CD14-positive monocyte (primary cell): ENCODE results near the gene LTA4H. TPM values are rescaled to one million over a fixed set of nuclear protein-coding genes. Genes with fewer than 3 reads are reported as not detected.

Experiments used
- DNase-seq, 3 donors: peaks; one replicate each; pipeline ENCODE4 v3.0.0-alpha.2; 2011 to 2022
- H2AFZ ChIP-seq: 2 replicates; pipeline ENCODE4 v1.6.0; 2012; ENCODE audit warnings: mild to moderate bottlenecking, low read depth, low read length, inconsistent platforms; ENCODE audit not compliant: insufficient read depth, poor library complexity, severe bottlenecking
- H3K27ac ChIP-seq, 2 donors: 1 replicate in 1 of 2; 2 replicates in 1 of 2; pipeline ENCODE4 v1.5.1; 2012 to 2013; ENCODE audit warnings: low read length in 2 of 2, control low read depth in 1 of 2, inconsistent platforms in 1 of 2, low read depth in 1 of 2, mild to moderate bottlenecking in 1 of 2
- H3K27me3 ChIP-seq, 2 donors: one replicate each; pipeline versions ENCODE4 v1.6.0 to v1.6.1; 2011 to 2013; ENCODE audit warnings: low read length in 2 of 2; ENCODE audit not compliant: control insufficient read depth in 2 of 2, insufficient read depth in 2 of 2
- H3K36me3 ChIP-seq, 2 donors: replicated peaks in 1 of 2; 1 replicate in 1 of 2; 2 replicates in 1 of 2; pipeline versions ENCODE4 v1.5.1 to v1.6.1; 2012 to 2013; ENCODE audit warnings: low read length in 2 of 2, control low read depth in 1 of 2, inconsistent platforms in 1 of 2, mild to moderate bottlenecking in 1 of 2; ENCODE audit not compliant: insufficient read depth in 2 of 2, control insufficient read depth in 1 of 2
- H3K4me1 ChIP-seq, 2 donors: 1 replicate in 1 of 2; 2 replicates in 1 of 2; pipeline versions ENCODE4 v1.5.1 to v1.6.1; 2012 to 2013; ENCODE audit warnings: low read length in 2 of 2, control low read depth in 1 of 2, inconsistent platforms in 1 of 2, mild to moderate bottlenecking in 1 of 2, moderate library complexity in 1 of 2; ENCODE audit not compliant: insufficient read depth in 2 of 2, control insufficient read depth in 1 of 2
- H3K4me2 ChIP-seq: replicated peaks from 2 replicates; pipeline ENCODE3; 2012; ENCODE audit warnings: low read length, moderate library complexity, mild to moderate bottlenecking; ENCODE audit not compliant: poor library complexity, severe bottlenecking; ENCODE audit errors: extremely low read depth
- H3K4me3 ChIP-seq, 3 experiments: fragments of 200-600 bp in 1 of 3; sonication (generic) in 1 of 3; replicated peaks in 1 of 3; 1 replicate in 2 of 3; 2 replicates in 1 of 3; pipeline ENCODE4 v1.5.1; 2011 to 2013; ENCODE audit warnings: low read length in 3 of 3, mild to moderate bottlenecking in 3 of 3, control low read depth in 2 of 3, low read depth in 2 of 3, inconsistent platforms in 1 of 3, moderate library complexity in 1 of 3
- H3K79me2 ChIP-seq: 2 replicates; pipeline ENCODE4 v1.6.0; 2012; ENCODE audit warnings: mild to moderate bottlenecking, control low read depth, inconsistent platforms, low read length, moderate library complexity; ENCODE audit not compliant: insufficient read depth
- H3K9ac ChIP-seq: 2 replicates; pipeline ENCODE4 v1.6.0; 2017; ENCODE audit warnings: low read length, mild to moderate bottlenecking; ENCODE audit not compliant: insufficient read depth, poor library complexity, severe bottlenecking
- H3K9me3 ChIP-seq, 2 donors: replicated peaks in 1 of 2; 1 replicate in 1 of 2; 2 replicates in 1 of 2; pipeline versions ENCODE4 v1.5.1 to v1.6.1; 2012 to 2013; ENCODE audit warnings: low read length in 2 of 2, control low read depth in 1 of 2; ENCODE audit not compliant: control insufficient read depth in 1 of 2, insufficient read depth in 1 of 2
- H4K20me1 ChIP-seq: 2 replicates; pipeline ENCODE4 v1.6.0; 2012; ENCODE audit warnings: mild to moderate bottlenecking, low read length, control low read depth, moderate library complexity; ENCODE audit not compliant: insufficient read depth
- H3K27ac Mint-ChIP-seq, 7 donors: one replicate each; pipeline ENCODE4 v1.8.0; 2020; ENCODE audit warnings: mild to moderate bottlenecking in 7 of 7, mixed read lengths in 7 of 7, moderate library complexity in 6 of 7, inconsistent platforms in 2 of 7
- H3K27me3 Mint-ChIP-seq, 3 donors: one replicate each; pipeline ENCODE4 v1.8.0; 2021 to 2022; ENCODE audit warnings: low read depth in 3 of 3, mild to moderate bottlenecking in 3 of 3, mixed read lengths in 3 of 3, moderate library complexity in 3 of 3, inconsistent platforms in 1 of 3
- H3K36me3 Mint-ChIP-seq, 2 donors: one replicate each; pipeline ENCODE4 v1.8.0; 2020; ENCODE audit warnings: mixed read lengths in 2 of 2, inconsistent platforms in 1 of 2, mild to moderate bottlenecking in 1 of 2
- H3K4me1 Mint-ChIP-seq: one replicate; pipeline ENCODE4 v1.8.0; 2020; ENCODE audit warnings: mild to moderate bottlenecking, mixed read lengths
- H3K4me3 Mint-ChIP-seq, 2 donors: one replicate each; pipeline ENCODE4 v1.8.0; 2020; ENCODE audit warnings: mild to moderate bottlenecking in 2 of 2, mixed read lengths in 2 of 2, moderate library complexity in 1 of 2
- H3K9me3 Mint-ChIP-seq, 7 donors: one replicate each; pipeline ENCODE4 v1.8.0; 2020 to 2022; ENCODE audit warnings: mixed read lengths in 7 of 7, mild to moderate bottlenecking in 6 of 7, moderate library complexity in 6 of 7, inconsistent platforms in 2 of 7
- CTCF ChIP-seq: fragments of 200-600 bp; IDR thresholded peaks from one replicate; pipeline ENCODE4 v1.8.0; 2022; ENCODE audit warnings: antibody characterized with exemption, mild to moderate bottlenecking
- WGBS: methylation state at CpG from one replicate; pipeline ENCODE4 v1.1.5; 2013; ENCODE audit warnings: missing lambda C conversion rate; ENCODE audit not compliant: insufficient coverage; 5-methylcytosine and 5-hydroxymethylcytosine counted together
- intact Hi-C, 2 donors: fragments of 100-400 bp; cut with micrococcal nuclease; formaldehyde crosslinking; loops; one replicate each; pipeline versions ENCODE4 v1.15.0 to v1.15.1; 2023
- polyA plus RNA-seq, 3 donors: library from polyadenylated mRNA; depleted of rRNA in 1 of 3; unstranded in 2 of 3; stranded (reverse) in 1 of 3; fragments of 300-500 nt in 2 of 3; fragments of >200 nt in 1 of 3; fragmentation: Illumina TruSeq in 2 of 3; gene quantifications; 1 replicate in 2 of 3; 2 replicates in 1 of 3; pipeline ENCODE4 v1.2.3, GENCODE V29; 2012 to 2021

LTA4H gene
- polyA plus RNA-seq, 3 donors = 278 to 963 (median 647) TPM

GRCh38 chr12:95963096-95963495 lies 72.3 kb downstream of the LTA4H start:
- H3K36me3 ChIP-seq = no peaks in the 10 kb centered on the region
- peak in 1 of 3 donors; percentile 5 for DNase-seq
- H3K9ac ChIP-seq = no peak overlapping the region
- H3K79me2 ChIP-seq = no peaks in the 10 kb centered on the region
- no peak overlapping the region for H3K4me3 ChIP-seq
- no peaks in the 10 kb centered on the region for H3K27me3 ChIP-seq
- H3K27ac ChIP-seq = no peak overlapping the region
- peaks cover 6 to 9% of the 10 kb centered on the region in 2 donors for H3K4me1 ChIP-seq
- no peaks in the 10 kb centered on the region for H3K9me3 ChIP-seq
- H3K36me3 Mint-ChIP-seq = peaks cover 0 to 10% of the 10 kb centered on the region in 2 donors
- H3K4me1 Mint-ChIP-seq = peaks cover 19% of the 10 kb centered on the region
- TF ChIP-seq CTCF = no peak
- H3K27me3 Mint-ChIP-seq = peaks cover 0 to 1% (median 0%) of the 10 kb centered on the region in 3 donors
- no peak overlapping the region for H3K4me3 Mint-ChIP-seq
- no peaks in the 10 kb centered on the region for H3K9me3 Mint-ChIP-seq
- H3K4me2 ChIP-seq = no peak overlapping the region
- H3K27ac Mint-ChIP-seq = no peak overlapping the region
- no peaks in the 10 kb centered on the region for H4K20me1 ChIP-seq
- intact Hi-C loops = no loop called here
- H2AFZ ChIP-seq = no peak overlapping the region
- 0% methylated on average over 1 of the region's 2 CpGs for WGBS

- H3K27me3 ChIP-seq = no peaks in the 10 kb centered on the region
- peaks cover 0 to 1% (median 0%) of the 10 kb centered on the region in 3 donors for H3K27me3 Mint-ChIP-seq
- no peak overlapping the region for H3K27ac ChIP-seq
- 96% methylated on average over 3 of the region's 7 CpGs for WGBS
- no peak overlapping the region for H3K4me2 ChIP-seq
- no peaks in the 10 kb centered on the region for H4K20me1 ChIP-seq
- H3K9me3 Mint-ChIP-seq = no peaks in the 10 kb centered on the region
- H2AFZ ChIP-seq = no peak overlapping the region
- H3K4me3 Mint-ChIP-seq = no peak overlapping the region
- peaks cover 19% of the 10 kb centered on the region for H3K4me1 Mint-ChIP-seq
- no peaks in the 10 kb centered on the region for H3K9me3 ChIP-seq
- peaks cover 0 to 9% of the 10 kb centered on the region in 2 donors for H3K36me3 Mint-ChIP-seq
- H3K9ac ChIP-seq = no peak overlapping the region
- no peak for TF ChIP-seq CTCF
- H3K4me1 ChIP-seq = peaks cover 6 to 9% of the 10 kb centered on the region in 2 donors
- no peak overlapping the region for H3K4me3 ChIP-seq
- H3K79me2 ChIP-seq = no peaks in the 10 kb centered on the region
- DNase-seq = no peak
- intact Hi-C loops = no loop called here
- H3K27ac Mint-ChIP-seq = no peak overlapping the region
- H3K36me3 ChIP-seq = no peaks in the 10 kb centered on the region
Measured at GRCh38 chr12:95962222-95962621, 73.2 kb downstream of the LTA4H start.
